ENCODE results near the gene ERVK3-1.

GRCh38 chr19:58278541-58279041, 26.6 kb upstream of the ERVK3-1 start, which contains the start of gene ZNF8:
- TF ChIP-seq ARNT (IDR thresholded peaks at IDR 0.05) (no peak), BHLHE40 (IDR thresholded peaks at IDR 0.05; ENCODE audit: borderline replicate concordance) (no peak), NFRKB (IDR thresholded peaks at IDR 0.05) (no peak), SP1 (IDR thresholded peaks at IDR 0.05) (no peak), FOXM1 (IDR thresholded peaks at IDR 0.05; ENCODE audit: borderline replicate concordance) (no peak), CTBP1 (IDR thresholded peaks at IDR 0.05; ENCODE audit: borderline replicate concordance) (no peak)

Measured in HEK293T (cell line).